Measurements from ENCODE around the gene LIMS4. TPM values are rescaled to one million over a fixed set of nuclear protein-coding genes. Genes with fewer than 3 reads are reported as not detected.

LIMS4 gene
- total RNA-seq (2022; extraction: Qiagen RNA extraction) = 0.46 to 1.2 TPM (median 0.75 TPM) in 5 replicates

GRCh38 chr2:110472171-110473058 lies at the start of gene LIMS4:
LIMS4 (minus strand) TSS chr2:110472816; CDS start chr2:110472778, 38 bp downstream.

Other genes starting within 250 kb of the LIMS4 start
- 5.6 to 14.7 TPM (median 10.3 TPM) in 5 replicates for gene RGPD6, start 104.4 kb upstream of the LIMS4 start, total RNA-seq (2022; extraction: Qiagen RNA extraction)
- gene BUB1, start 205.2 kb upstream of the LIMS4 start, total RNA-seq (2022; extraction: Qiagen RNA extraction) = 35.8 to 49.0 TPM (median 40.2 TPM) in 5 replicates

All from A549 treated with Hydrocortisone at 1 μM for 4 hours (cell line).